ENCODE measurements around the gene CNR2. TPM values are rescaled to one million over a fixed set of nuclear protein-coding genes. Genes with fewer than 3 reads are reported as not detected.

Gene CNR2
- total RNA-seq, 1 donor from 2014 or later, result not detected

DNA sequence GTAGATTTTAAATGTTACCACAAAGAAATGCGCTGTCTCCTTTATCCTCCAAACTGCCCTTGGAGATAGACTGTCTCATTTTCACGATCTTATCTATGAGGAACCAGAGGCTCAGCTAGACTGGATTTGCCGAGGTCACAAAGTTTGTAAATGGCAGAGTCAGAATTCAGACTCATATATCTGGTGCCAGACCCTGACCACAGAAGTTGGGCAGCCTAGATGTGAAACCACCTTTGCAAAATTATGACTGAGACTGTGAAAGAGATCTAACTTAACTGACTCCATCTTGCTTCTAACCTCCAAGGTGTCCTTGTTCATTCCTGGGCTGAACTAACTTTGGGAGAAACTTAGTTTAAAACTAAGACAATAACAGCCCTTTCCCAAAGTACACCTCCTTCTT is 14.1 kb downstream of the CNR2 start:
- TF ChIP-seq CTCF (IDR thresholded peaks at IDR 0.05; ENCODE audit: insufficient read depth, low read length, poor library complexity, severe bottlenecking), result no peak
- Histone ChIP-seq H3K4me3 (ENCODE audit: low read depth, low read length) (no peak overlapping the region), H3K27me3 (ENCODE audit: control insufficient read depth, insufficient read depth, low read length) (peaks cover 20% of the 10 kb centered on the region), H3K36me3 (ENCODE audit: control insufficient read depth, insufficient read depth, low read length) (no peaks in the 10 kb centered on the region)
- no peak for DNase-seq (ENCODE audit: low read depth)

DNA sequence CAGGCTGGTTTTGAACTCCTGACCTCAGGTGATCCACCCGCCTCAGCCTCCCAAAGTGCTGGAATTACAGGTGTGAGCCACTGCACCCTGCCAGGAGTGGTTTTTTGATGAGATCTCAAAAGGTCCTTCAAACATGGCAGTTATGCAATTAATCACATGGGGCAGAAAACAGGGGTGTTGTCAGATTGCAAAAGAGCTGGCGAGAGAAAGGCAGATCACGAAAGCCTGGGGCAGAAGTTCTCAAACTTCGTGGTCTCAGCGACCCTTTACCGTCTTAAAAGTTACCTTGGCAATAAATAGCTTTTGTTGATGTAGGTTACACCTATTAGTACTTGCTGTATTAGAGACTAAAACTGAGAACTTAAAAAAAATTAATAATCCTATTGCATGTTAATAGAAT is 16.1 kb downstream of the CNR2 start:
- Histone ChIP-seq H3K36me3 (ENCODE audit: control insufficient read depth, insufficient read depth, low read length) (no peaks in the 10 kb centered on the region), H3K4me3 (ENCODE audit: low read depth, low read length) (no peak overlapping the region), H3K27me3 (ENCODE audit: control insufficient read depth, insufficient read depth, low read length) (peaks cover 4% of the 10 kb centered on the region)
- no peak for TF ChIP-seq CTCF (IDR thresholded peaks at IDR 0.05; ENCODE audit: insufficient read depth, low read length, poor library complexity, severe bottlenecking)
- DNase-seq (ENCODE audit: low read depth), result no peak

DNA sequence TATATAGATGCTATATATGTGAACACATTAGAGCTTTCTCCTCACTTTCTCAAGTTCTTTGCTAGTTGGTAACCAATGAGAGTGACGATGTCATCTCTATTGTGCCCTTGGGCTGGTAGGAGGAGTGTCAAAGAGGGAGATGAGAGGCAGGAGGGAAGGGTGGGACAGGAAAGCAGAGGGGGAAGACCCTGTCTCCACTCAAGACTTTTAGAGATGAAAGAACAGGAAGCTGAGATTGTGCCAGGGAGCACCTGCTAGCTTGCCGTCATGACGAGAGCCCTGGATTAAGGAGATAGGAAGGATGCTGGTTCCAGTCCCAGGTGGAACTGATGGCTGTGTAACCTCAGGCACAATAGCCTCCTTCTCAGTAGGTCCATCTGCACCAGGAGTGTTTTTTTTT is 16.7 kb downstream of the CNR2 start:
- no peak overlapping the region for H3K4me3 ChIP-seq (ENCODE audit: low read depth, low read length)
- no peak for DNase-seq (ENCODE audit: low read depth)
- TF ChIP-seq CTCF (IDR thresholded peaks at IDR 0.05; ENCODE audit: insufficient read depth, low read length, poor library complexity, severe bottlenecking), result no peak
- H3K27me3 ChIP-seq (ENCODE audit: control insufficient read depth, insufficient read depth, low read length), result peaks cover 3% of the 10 kb centered on the region
- H3K36me3 ChIP-seq (ENCODE audit: control insufficient read depth, insufficient read depth, low read length), result no peaks in the 10 kb centered on the region

- no peak for DNase-seq (ENCODE audit: low read depth)
- H3K36me3 ChIP-seq (ENCODE audit: control insufficient read depth, insufficient read depth, low read length), result no peaks in the 10 kb centered on the region
- H3K4me3 ChIP-seq (ENCODE audit: low read depth, low read length), result no peak overlapping the region
- no peaks in the 10 kb centered on the region for H3K27me3 ChIP-seq (ENCODE audit: control insufficient read depth, insufficient read depth, low read length)
- no peak for TF ChIP-seq CTCF (IDR thresholded peaks at IDR 0.05; ENCODE audit: insufficient read depth, low read length, poor library complexity, severe bottlenecking)
Measured at GRCh38 chr1:23895993-23896392, 17.2 kb downstream of the CNR2 start.

DNA sequence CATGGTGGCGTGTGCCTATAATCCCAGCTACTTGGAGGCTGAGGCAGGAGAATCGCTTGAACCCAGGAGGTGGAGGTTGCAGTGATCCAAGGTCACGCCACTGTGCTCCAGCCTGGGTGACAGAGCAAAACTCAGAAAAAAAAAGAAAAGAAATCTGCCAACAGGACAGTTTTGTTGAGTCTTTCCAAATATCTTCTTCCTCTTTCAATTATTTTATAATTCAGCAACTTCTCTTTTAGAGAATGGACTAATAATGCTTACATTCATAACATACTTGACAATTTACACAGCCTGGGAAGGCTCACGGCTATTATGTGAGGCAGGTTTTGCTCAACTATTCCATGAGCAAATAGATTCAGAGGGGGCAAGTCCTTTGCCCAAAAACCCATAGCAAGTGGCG is 18.1 kb downstream of the CNR2 start:
- H3K27me3 ChIP-seq (ENCODE audit: control insufficient read depth, insufficient read depth, low read length), result no peaks in the 10 kb centered on the region
- no peak overlapping the region for H3K4me3 ChIP-seq (ENCODE audit: low read depth, low read length)
- H3K36me3 ChIP-seq (ENCODE audit: control insufficient read depth, insufficient read depth, low read length), result no peaks in the 10 kb centered on the region
- no peak for DNase-seq (ENCODE audit: low read depth)
- TF ChIP-seq CTCF (IDR thresholded peaks at IDR 0.05; ENCODE audit: insufficient read depth, low read length, poor library complexity, severe bottlenecking), result no peak

DNA sequence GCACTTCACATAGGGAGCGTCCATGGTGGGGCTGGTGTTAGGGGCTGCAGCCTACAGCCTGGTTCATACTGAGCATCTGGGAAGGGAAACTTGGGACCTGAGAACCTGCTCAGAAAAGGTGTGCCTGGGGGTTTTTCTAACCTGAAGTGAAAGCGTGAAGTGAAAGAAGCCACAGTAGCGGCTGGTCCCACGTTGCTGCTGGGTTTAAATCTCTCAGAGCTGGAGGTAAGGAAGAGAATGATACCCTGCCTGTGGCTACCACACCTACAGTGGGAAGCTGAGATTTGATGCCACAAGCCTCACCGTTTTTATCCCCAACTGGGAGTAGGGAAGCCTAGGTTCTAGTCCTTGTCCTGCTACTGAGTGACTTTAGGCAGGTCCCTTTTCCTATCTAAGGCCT is 24.1 kb downstream of the CNR2 start:
- Histone ChIP-seq H3K4me3 (ENCODE audit: low read depth, low read length) (no peak overlapping the region), H3K27me3 (ENCODE audit: control insufficient read depth, insufficient read depth, low read length) (no peaks in the 10 kb centered on the region), H3K36me3 (ENCODE audit: control insufficient read depth, insufficient read depth, low read length) (no peaks in the 10 kb centered on the region)
- no peak for TF ChIP-seq CTCF (IDR thresholded peaks at IDR 0.05; ENCODE audit: insufficient read depth, low read length, poor library complexity, severe bottlenecking)
- DNase-seq (ENCODE audit: low read depth), result no peak
